Stimulated activated CD8-positive, alpha-beta memory T cell treated with anti-CD3 and anti-CD28 coated beads, Interleukin-15, amount 100 ng/mL, for 4 hours (primary cell): ENCODE measurements around the gene ERCC4.

ENCODE experiments used
- DNase-seq, 2 donors: peaks; one replicate each; pipeline ENCODE4 v3.0.0-alpha.2; 2020; ENCODE audit warnings: low read depth in 2 of 2

The ERCC4 gene

DNA sequence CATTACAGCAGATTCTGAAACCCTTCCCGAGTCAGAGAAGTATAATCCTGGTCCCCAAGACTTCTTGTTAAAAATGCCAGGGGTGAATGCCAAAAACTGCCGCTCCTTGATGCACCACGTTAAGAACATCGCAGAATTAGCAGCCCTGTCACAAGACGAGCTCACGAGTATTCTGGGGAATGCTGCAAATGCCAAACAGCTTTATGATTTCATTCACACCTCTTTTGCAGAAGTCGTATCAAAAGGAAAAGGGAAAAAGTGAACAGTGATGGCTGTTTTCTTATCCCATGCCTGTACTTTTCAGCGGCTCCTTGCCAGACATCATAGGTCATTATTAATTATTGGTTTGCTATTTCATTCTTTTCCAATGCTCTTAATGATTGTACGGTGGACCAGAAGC lies 28.1 kb downstream of the ERCC4 start:
- DNase-seq, result no peak

DNA sequence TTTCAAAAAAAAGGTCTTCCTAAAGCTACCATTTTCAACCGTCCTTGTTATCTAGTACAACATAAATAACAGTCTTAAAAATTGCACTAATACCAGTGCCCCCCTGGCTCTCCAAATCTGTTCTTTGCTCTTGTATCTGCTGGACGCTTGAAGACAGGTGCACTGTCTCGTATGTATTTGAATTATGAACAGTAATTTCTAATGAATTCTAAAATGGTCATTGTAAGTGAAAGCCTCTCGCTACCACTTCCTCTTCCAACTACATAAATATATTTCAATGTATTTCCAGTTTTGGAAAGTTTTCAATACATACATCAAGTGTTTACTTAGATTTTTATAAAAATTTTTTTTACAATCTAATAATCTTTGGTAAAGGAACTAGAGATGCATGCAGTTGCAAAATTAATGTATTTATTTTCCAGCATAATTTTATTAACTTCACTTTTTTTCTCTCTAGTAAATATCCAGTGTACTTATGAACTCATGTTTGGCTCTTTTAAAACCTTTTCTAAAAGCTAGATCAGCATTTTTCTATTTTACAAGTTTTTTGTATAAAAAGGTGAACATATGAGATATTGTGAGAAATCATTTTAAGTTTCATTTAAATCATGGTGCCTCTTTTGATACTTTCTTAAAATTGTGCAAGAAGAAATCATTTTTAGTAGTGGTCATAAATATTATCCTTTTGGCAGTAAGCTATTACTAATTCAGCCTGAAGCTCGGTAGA lies 31.0 kb downstream of the ERCC4 start:
- no peak for DNase-seq

DNA sequence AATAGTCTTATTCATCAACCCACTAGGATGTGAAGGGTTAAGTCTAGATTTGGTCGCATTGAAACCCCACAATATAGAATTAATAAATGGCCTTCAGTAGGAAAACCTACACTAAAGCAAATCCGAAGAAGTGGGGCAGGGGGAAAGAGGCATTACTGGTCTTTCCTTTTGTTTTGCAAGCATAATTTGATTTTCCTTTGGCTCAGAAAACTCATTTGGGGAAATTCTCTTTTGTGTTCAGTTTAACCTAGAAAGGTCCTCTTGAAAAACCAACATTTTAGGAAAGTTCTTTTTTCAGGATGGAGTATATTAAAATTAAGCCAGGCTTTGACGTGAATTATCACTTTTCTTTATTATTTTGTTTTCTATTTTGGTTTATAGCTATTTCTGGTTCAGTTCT lies 31.7 kb downstream of the ERCC4 start:
- DNase-seq, result no peak

DNA sequence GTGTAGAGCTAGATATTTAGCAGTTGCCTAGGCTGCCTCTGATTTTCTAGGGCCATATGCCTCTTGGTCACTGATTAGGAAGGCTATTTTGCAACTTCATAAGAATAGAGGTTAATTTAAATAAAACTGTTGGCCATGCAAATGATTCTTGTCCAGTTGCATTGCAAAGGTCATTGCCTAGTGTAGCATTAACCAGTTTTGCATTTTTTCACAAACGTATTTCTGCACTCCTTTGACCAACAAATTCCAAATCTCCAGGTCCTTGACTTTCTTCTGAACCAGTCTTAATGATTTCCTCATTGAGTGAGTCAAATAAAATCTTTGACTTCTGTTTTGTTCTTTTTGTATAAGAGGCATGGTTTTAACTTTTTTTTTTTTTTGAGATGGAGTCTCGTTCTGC lies 33.5 kb downstream of the ERCC4 start:
- no peak for DNase-seq

DNA sequence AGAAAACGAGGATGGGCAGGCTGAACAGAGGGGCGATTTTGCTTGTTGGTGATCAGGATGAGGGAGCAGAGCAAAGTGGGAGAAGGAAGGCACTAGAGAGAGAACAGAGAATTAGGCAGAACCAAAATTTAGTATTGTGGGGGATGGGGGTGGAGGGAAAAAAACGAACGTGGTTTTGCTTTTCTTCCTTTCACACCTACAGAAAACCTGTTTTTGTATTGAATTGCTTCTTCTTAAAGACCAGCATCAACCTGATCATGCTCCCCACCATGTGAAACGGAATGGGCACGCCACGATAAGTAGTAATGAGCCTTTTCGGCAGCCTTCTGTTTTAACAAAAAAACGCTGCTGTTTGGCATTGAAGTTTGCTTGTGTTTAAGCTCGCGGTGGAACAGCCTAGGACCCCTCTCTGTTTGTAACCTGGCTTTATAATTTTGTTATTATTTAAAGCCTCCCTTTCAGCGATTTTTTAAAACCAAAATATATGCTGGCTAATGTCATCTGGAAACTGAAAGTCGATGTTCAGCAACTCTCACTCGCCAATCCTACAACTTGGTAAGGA lies 36.8 kb downstream of the ERCC4 start:
- DNase-seq, result no peak

DNA sequence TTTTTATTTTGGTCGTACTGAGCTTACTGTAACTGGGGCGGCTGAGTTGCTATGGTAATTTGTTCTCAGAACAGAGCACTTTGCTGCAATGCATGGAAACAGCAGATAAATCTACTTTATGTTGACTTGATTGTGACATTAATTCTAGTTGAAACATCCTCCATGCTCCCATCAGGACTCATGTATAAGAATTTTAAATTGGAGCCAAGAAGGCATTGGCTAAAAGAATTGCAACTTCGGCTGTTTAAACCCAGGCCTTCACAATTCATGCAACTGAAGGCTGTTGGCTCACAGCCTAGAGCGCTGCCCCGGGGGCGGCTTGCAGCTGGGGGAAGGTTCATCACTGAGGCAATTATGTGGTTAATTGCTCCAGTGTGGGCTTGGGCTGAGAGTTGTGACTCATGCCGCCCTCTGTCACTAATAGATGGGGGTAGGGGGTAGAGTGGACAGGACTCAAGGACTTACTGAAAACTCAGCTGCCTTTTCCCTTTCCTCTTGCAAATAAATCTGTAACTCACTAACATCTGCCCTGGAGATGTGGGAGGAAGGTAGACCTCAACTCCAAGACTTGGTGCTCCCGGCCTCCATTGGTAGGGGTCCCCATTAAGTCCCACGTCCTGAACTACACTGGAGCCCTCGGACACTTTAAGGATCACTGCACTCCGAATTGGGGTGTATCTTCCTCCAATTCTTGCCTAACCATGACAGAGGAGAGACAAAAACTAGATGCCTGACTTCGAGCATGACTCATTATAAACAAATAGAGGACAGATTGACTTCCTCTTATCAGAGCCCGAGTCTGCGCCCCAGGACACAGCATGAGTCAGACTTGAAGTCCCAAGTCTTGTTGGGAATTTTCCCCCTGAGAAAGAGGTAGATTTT lies 37.5 kb downstream of the ERCC4 start:
- no peak for DNase-seq

DNA sequence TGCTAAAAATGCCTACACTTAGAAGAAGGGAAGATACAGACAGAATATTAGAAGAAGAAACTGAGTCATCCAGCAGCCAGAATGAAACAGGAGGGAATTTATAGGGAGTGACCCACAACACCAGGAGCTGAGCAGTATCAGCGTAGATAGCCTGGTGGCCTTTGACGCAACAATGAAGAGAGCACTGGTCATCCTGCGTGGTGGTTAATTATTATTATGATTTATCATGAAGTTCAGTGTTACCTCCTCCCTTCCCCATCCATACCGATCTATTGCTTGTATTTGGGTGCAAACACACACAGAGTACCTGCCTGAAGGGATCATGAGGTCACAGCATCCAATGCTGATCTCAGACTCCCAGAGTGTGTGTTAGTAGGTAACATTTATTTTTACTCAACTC lies 38.5 kb downstream of the ERCC4 start:
- no peak for DNase-seq

DNA sequence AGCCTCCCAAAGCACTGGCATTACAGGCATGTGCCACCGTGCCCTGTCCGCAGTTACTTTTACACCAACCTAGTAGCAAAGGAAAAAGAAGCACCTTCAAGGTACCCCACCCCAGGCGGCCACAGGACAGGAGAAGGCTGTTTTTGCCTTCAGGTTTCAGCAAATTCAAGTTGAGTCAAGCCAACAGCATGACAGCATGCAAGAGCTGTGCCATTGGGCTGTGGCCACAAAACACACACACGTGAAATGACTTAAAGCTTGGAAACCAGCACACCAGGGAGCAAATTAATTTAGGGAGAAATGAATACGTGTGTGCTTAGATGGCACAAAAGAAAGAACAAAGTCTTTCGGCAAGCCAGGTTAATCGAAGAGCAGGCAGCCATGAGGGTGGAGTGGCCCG lies 39.7 kb downstream of the ERCC4 start:
- no peak for DNase-seq

DNA sequence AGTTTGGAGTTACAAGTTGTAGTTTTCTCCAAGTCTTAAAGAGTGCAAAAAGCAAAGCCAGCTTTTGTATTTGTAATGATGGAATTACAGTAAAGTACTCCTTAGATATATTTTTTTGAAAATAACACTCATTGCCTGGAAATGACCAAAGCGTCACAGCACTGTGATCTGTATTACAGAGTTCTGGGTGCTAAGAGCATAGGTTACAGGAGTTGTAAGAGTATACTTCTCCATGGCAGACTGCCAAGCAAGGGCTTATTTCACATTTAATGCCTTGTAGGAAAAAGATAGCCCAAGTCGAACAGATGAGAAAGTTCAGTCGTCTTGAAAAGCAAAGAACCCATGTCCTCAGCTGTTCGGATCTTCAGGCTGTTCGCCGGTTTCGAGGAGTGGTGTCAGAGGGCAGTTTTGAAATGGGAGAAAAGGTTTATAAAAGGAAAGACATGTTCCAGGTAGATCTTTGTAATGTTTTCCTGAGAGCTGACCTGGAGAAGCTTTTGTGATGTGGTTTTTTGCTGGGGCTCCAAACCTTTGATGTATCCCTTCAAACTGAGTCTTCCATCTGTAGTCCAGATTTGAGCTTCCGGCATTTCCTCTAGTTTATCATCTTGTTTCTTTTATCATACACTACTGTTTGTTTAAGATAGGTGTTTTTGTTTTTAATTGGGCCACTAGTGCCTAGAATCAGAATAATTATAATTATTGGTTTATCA lies 41.3 kb downstream of the ERCC4 start:
- DNase-seq, result no peak

DNA sequence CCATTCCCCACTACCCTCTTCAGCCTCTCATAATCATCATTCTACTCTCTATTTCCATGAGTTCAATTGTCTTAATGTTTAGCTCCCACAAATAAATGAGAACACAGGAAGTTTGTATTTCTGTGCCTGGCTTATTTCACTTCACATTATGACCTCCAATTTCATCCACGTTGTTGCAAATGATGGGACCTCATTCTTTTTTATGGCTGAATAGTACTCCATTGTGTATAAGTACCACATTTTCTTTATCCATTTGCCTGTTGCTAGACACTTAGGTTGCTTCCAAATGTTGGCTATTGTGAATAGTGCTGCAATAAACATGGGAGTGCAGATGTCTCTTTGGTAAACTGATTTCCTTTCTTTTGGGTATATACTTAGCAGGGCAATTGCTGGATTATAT lies 42.3 kb downstream of the ERCC4 start:
- DNase-seq, result no peak

DNA sequence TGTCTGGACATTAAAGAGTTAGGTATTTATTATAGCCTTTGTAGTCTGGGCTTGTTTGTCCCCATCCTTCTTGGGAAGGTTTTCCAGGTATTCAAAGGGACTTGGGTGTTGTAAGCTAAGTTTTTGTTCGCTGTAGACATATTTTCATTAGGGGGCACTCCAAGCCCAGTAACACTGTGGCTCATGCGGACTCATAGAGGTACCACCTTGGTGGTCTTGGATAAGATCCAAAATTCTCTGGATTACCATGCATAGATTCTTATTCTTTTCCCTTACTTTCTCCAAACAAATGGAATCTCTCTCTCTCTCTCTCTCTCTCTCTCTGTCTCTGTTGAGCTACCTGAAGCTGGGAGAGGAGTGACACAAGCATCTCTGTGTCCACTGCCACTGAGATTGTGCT lies 48.9 kb downstream of the ERCC4 start:
- DNase-seq, result no peak

DNA sequence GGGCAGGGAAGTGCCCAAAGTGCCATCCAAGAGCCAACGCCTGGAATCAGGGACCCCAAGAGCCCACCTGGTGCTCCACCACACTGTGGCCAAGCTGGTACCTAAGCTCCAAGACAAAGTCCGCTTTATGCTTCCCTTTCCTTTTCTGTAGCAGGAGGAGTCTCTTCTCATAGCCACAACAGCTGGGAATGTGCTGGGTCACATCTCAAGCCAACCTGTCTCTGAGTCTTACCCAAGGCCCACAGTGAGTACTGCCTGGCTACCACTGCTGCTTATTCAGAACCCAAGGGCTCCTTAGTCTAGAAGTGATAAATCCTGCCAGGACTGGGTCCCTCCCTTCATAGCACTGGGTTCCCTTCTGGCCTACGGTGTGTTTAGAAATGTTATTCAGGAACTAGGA lies 49.8 kb downstream of the ERCC4 start:
- DNase-seq, result no peak

DNA sequence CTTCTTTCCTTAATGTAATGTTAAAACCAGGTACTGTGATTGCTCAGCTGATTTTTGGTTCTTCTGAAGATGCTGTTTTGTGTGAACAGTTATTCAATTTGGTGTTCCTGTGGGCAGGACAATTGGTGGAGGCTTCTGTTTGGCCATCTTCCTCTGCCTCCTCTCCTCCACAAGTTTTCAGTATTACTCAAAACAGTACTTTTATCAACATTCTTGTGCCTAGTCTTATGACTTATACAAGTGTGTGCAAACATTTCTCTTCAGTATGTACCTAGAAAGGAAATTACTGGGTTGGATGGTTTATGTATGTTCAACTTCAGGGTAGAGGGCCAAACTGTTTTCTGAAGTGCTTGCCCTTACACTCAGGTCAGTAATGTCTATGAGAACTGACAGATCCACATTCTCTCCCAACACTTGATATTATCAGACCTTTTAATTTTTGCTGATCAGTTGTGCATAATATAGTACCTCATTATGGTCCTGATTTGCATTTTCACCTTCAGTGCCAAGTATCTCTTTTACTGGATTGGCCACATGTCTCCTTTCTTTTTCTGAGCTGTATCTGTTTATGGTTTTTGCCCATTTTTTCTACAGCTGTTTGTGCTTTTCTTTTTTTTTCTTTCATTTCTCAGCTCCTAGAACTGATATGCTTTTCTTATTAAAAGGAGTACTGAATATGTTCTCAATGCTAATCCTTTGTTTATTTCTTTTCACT lies 50.9 kb downstream of the ERCC4 start:
- DNase-seq, result no peak

DNA sequence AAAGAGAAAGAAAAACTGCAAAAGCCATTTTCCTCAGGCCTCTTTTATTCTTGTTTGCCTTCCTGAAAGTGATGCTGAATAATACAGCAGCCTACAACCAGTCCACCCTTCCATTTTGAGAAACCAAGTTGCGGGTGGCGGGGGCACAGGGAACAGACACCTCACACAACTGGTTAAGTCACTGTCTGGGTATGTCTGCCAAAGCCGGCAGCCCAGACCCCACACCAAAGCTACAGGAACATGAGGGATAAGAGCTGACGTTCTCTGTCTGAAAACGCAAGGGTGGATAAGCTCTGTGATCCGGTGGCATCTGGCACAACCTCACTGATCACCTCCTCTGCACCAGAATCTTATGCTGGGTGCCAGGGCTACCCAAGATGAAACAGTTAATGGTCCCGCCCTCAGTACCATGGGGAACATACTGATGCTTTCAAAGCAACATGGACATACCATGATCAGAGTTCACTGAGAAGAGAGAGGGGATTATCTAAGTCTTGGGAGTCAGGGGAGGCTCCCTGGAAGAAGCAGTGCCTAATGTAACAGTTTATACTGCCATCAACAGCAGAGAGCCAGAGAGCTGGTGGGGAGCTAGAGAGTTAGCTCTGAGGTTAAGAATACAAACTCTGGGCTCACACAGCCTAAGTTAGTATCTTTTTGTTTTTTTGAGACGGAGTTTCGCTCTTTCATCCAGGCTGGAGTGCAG lies 53.5 kb downstream of the ERCC4 start:
- DNase-seq, result no peak

DNA sequence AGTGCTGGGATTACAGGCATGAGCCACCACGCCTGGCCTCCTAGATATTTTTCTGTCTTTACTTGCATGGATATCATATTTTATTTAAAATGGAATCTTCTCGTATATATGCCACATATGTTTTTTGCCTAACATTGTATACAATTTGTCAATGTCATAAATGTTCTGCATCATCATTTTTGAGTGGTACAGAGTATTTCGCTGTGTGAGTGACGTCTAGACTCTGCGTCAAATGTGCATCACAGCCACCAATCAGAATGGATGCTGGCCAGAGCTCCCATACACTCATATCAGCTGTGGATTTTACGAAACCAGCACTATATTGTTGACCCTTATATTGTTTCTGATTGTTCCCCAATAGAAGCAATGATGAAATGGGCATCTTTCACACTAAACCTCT lies 57.2 kb downstream of the ERCC4 start:
- DNase-seq, result no peak

DNA sequence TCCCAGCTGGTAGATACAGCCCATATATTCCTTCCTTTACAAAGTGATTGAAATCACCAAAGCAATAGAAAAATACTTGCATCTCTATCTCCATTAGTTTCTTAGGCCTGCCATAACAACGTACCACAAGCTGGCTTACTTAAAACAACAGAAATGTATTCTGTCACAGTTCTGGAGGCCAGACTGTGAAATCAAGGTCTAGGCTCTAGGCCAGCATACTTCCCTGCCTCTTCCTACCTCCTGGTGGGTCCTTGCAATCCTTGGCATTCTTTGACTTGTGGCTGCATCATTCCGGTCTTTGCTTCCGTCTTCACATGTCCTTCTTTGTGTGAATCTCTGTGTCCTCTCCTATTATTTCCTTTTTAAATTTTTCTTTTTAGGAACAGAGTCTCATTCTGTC lies 62.5 kb downstream of the ERCC4 start:
- no peak for DNase-seq

DNA sequence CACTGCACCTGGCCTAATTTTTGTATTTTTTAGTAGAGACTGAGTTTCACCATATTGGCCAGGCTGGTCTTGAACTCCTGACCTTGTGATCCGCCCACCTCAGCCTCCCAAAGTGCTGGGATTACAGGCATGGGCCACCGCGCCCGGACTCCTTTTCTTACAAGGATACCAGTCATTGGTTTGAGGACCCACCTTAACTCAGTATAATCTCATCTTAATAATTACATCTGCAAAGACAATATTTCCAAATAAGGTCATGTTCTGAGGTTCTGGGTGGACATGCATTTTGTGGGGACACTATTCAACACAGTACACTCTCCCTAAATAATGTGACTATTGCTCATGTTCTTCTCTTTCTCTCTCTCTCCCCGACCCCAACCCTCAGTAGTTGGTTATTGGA lies 63.7 kb downstream of the ERCC4 start:
- DNase-seq, result no peak

DNA sequence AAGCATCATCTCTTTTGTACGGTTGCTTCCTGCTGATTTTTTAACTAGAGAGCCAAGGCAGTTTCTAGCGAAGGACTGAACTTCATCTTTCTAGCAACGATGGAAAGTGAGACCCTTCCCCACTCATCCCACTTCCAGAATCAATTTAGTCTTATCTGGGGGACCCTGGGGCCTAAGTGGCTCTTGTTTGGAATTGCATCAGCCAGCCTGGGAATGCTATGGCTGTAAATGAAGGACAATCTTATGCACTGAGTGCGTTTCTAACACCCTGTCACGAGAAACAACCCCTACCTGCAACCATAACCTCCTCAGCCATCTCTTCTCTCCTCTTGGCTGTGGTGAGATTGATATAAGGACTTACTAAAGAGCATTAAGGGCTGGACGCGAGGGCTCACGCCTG lies 64.8 kb downstream of the ERCC4 start:
- no peak for DNase-seq

DNA sequence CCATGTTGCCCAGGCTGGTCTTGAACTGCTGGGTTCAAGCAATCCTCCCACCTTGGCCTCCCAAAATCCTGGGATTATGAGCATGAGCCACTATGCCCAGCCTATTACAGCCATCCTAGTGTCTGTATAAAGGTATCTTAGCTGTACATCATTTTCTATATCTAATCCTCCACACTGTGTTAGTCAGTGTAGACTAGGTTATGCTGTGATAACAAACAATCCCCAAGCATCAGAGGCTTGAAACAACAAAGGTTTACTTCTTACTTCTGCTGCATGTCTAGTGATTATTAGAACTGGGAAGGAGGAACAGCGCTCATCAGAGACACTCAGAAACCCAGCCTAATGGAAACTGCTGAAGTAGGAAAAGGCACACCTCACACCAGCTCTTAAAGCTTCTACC lies 68.1 kb downstream of the ERCC4 start:
- DNase-seq, result no peak

DNA sequence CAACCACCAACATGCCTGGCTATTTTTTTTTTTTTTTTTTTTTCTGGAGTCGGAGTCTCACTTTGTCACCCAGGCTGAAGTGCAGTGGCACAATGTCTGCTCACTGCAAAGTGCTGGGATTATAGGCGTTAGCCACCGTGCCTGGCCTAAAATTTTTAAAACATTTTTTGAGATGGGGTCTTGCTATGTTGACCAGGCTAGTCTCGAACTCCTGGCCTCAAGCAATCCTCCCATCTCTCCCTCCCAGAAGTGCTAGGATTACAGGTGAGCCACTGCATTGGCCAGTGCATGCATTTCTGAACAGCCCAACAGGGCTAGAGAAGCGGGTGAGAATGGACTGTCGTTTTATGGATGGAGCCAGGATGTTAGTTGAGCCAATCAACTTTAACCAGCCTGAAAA lies 72.4 kb downstream of the ERCC4 start:
- DNase-seq, result no peak

DNA sequence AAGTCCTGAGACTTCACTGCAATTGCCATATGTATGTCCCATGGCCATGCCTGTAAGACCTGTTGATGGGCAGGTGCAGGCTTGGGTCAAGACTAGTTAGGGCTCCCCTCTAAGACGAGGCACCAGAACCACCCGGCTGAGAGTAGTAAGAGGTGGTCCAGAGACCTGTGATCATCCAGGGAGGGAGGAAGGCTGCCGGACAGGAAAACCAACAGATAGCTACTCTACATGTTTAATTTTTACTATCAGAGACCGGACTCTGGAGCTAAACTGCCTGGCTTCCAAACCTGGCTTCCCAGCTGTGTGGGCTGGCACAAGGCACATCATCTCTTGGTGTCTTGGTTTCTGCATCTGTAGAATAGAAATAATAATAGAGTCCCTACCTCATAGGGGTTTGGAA lies 73.0 kb downstream of the ERCC4 start:
- DNase-seq, result no peak
